K562 (cell line): ENCODE data around the gene LITAF.

Source experiments
- CTCF ChIP-seq, 3 experiments: IDR thresholded peaks in 2 of 3; conservative IDR thresholded peaks in 1 of 3; 2 replicates each; pipeline ENCODE4 v1.5.1; 2011 to 2012; ENCODE audit warnings: low read length in 3 of 3, mild to moderate bottlenecking in 3 of 3, control low read depth in 2 of 3, improper control_type of control experiment in 1 of 3, inconsistent platforms in 1 of 3, low read depth in 1 of 3, mixed read lengths in 1 of 3, moderate library complexity in 1 of 3; ENCODE audit not compliant: insufficient read depth in 2 of 3
- EP300 ChIP-seq: IDR thresholded peaks from 2 replicates; pipeline ENCODE4 v1.6.1; 2012; ENCODE audit warnings: low read length, improper control_type of control experiment
- NFRKB ChIP-seq: fragments of 450-650 bp; IDR thresholded peaks from 2 replicates; pipeline ENCODE4 v1.6.1; 2016; ENCODE audit warnings: low read depth
- PATZ1 ChIP-seq: fragments of 250-450 bp; sonication (Bioruptor Pico); IDR thresholded peaks from 2 replicates; pipeline ENCODE4 v1.5.0; 2020; ENCODE audit warnings: mild to moderate bottlenecking, borderline replicate concordance
- SP1 ChIP-seq: sonication (generic); formaldehyde crosslinking; IDR thresholded peaks from 2 replicates; pipeline ENCODE4 v1.8.1; 2022; ENCODE audit warnings: mild to moderate bottlenecking, missing genetic modification reagents
- SRSF1 ChIP-seq: fragments of 200-400 bp; formaldehyde crosslinking; IDR thresholded peaks from 2 replicates; pipeline ENCODE4 v1.6.1; 2017; ENCODE audit warnings: mild to moderate bottlenecking, low read depth, low read length, moderate library complexity
- ZNF76 ChIP-seq: fragments of 250-450 bp; sonication (Bioruptor Pico); IDR thresholded peaks from 2 replicates; pipeline ENCODE4 v1.4.0; 2020; ENCODE audit warnings: mild to moderate bottlenecking, moderate library complexity, borderline replicate concordance

GRCh38 chr16:11601911-11602310 lies 15.2 kb upstream of the LITAF start:
- TF ChIP-seq SP1 (CRISPR knock-in tag) = no peak
- no peak for TF ChIP-seq SRSF1
- no peak for TF ChIP-seq EP300
- no peak for TF ChIP-seq ZNF76 (CRISPR knock-in tag)
- TF ChIP-seq NFRKB = no peak
- no peak for TF ChIP-seq CTCF (IDR thresholded peaks at IDR 0.05 in 2 of 3, conservative IDR thresholded peaks at IDR 0.05 in 1 of 3; ENCODE audit: insufficient read depth in 2 of 3, low read depth in 1 of 3, low read length in 3 of 3)
- no peak for TF ChIP-seq PATZ1 (CRISPR knock-in tag)
